Activated CD8-positive, alpha-beta memory T cell treated with anti-CD3 and anti-CD28 coated beads, Interleukin-2, amount 50 U/mL, for 24 hours (primary cell): ENCODE results near the gene CSDE1.
A peak's percentile ranks its signal among the peaks of the same experiment; 100 is the strongest.
"Not testable (repeated sequence)": the region's sequence is repeated elsewhere in the genome, so short reads cannot be mapped to it uniquely, and the experiment has no call there.

Source experiments
- DNase-seq: peaks from one replicate; pipeline ENCODE4 v3.0.0-alpha.2; 2020; ENCODE audit errors: extremely low read depth

The CSDE1 gene

GRCh38 chr1:114757455-114758255 lies at the start of gene CSDE1:
Gene CSDE1, minus strand, starts transcription at chr1:114757984. Its CDS starts 18,094 bp downstream, at chr1:114739890.
- peak; percentile 93 for DNase-seq

- DNase-seq: not testable (repeated sequence)
Observed at GRCh38 chr1:114804449-114804848, 46.7 kb upstream of the CSDE1 start.

- DNase-seq: no peak
Observed at GRCh38 chr1:114803001-114803400, 45.2 kb upstream of the CSDE1 start.

- DNase-seq: no peak
Observed at GRCh38 chr1:114794038-114794437, 36.3 kb upstream of the CSDE1 start.

- not testable (repeated sequence) for DNase-seq
Observed at GRCh38 chr1:114790581-114790980, 32.8 kb upstream of the CSDE1 start.

- DNase-seq: not testable (repeated sequence)
Observed at GRCh38 chr1:114786440-114786839, 28.7 kb upstream of the CSDE1 start.

- DNase-seq: no peak
Observed at GRCh38 chr1:114782476-114782875, 24.7 kb upstream of the CSDE1 start.

- DNase-seq: peak; percentile 92
Observed at GRCh38 chr1:114780344-114781226, 22.8 kb upstream of the CSDE1 start, which contains the start of gene SIKE1. Gene SIKE1, minus strand, starts transcription at chr1:114780685. Its CDS starts 78 bp downstream, at chr1:114780607.

GRCh38 chr1:114779722-114780121 lies 21.9 kb upstream of the CSDE1 start:
- DNase-seq: no peak

- not testable (repeated sequence) for DNase-seq
Observed at GRCh38 chr1:114776726-114777125, 18.9 kb upstream of the CSDE1 start.

- no peak for DNase-seq
Observed at GRCh38 chr1:114771992-114772391, 14.2 kb upstream of the CSDE1 start.

GRCh38 chr1:114770989-114771388 lies 13.2 kb upstream of the CSDE1 start:
- DNase-seq: no peak

- no peak for DNase-seq
Observed at GRCh38 chr1:114764689-114765088, 6.9 kb upstream of the CSDE1 start.

GRCh38 chr1:114758256-114758832 lies 560 bp upstream of the CSDE1 start:
- DNase-seq: no peak

- no peak for DNase-seq
Observed at GRCh38 chr1:114756949-114757454, 782 bp downstream of the CSDE1 start.

GRCh38 chr1:114756009-114756892 lies 1.5 kb downstream of the CSDE1 start:
- DNase-seq: no peak

- no peak for DNase-seq
Observed at GRCh38 chr1:114755006-114755931, 2.5 kb downstream of the CSDE1 start.

- DNase-seq: not testable (repeated sequence)
Observed at GRCh38 chr1:114753702-114754101, 4.1 kb downstream of the CSDE1 start.

GRCh38 chr1:114753143-114753542 lies 4.6 kb downstream of the CSDE1 start:
- no peak for DNase-seq

GRCh38 chr1:114750780-114751179 lies 7.0 kb downstream of the CSDE1 start:
- DNase-seq: no peak
